Femur (tissue), 1 donor: Measurements from ENCODE around the gene RBM48.

Experiments used
- DNase-seq: peaks from one replicate; pipeline ENCODE4 v3.0.0-alpha.2; 2017

Gene RBM48

GRCh38 chr7:92546856-92547497, 18.4 kb downstream of the RBM48 start:
- no peak for DNase-seq

- no peak for DNase-seq
These were observed 19.0 kb downstream of the RBM48 start for GRCh38 chr7:92547579-92547978.

GRCh38 chr7:92550194-92550593, 21.6 kb downstream of the RBM48 start:
- no peak for DNase-seq

GRCh38 chr7:92557249-92557648, 28.7 kb downstream of the RBM48 start:
- DNase-seq, result no peak

- no peak for DNase-seq
These were observed 29.3 kb downstream of the RBM48 start for GRCh38 chr7:92557808-92558362.

GRCh38 chr7:92560602-92561001, 32.0 kb downstream of the RBM48 start:
- no peak for DNase-seq

GRCh38 chr7:92563345-92563744, 34.8 kb downstream of the RBM48 start:
- no peak for DNase-seq

GRCh38 chr7:92567460-92567859, 38.9 kb downstream of the RBM48 start:
- no peak for DNase-seq

- DNase-seq, result no peak
These were observed 40.5 kb downstream of the RBM48 start for GRCh38 chr7:92569137-92569536.

- DNase-seq, result no peak
These were observed 47.7 kb downstream of the RBM48 start for GRCh38 chr7:92576296-92576695.

- no peak for DNase-seq
These were observed 54.4 kb downstream of the RBM48 start for GRCh38 chr7:92582948-92583347.

GRCh38 chr7:92584953-92585352, 56.4 kb downstream of the RBM48 start:
- no peak for DNase-seq

GRCh38 chr7:92586403-92586802, 57.8 kb downstream of the RBM48 start:
- DNase-seq, result no peak

- DNase-seq, result no peak
These were observed 58.2 kb downstream of the RBM48 start for GRCh38 chr7:92586841-92587240.
